ENCODE measurements around the gene ZNF471.

The ZNF471 gene

GRCh38 chr19:56577719-56578602, 70.3 kb downstream of the ZNF471 start:
- no peak for DNase-seq (ENCODE audit: insufficient read length)
- TF ChIP-seq POLR2A (IDR thresholded peaks at IDR 0.05; ENCODE audit: low read depth, low read length) (no peak), TAF1 (IDR thresholded peaks at IDR 0.05; ENCODE audit: borderline replicate concordance, low read depth, low read length) (no peak), POLR2AphosphoS5 (IDR thresholded peaks at IDR 0.05; ENCODE audit: low read depth, low read length) (no peak)
- no peak for FAIRE-seq

All from GM12892 (cell line).